ENCODE measurements around the gene ZHX3. TPM values are rescaled to one million over a fixed set of nuclear protein-coding genes. Genes with fewer than 3 reads are reported as not detected.

Gene ZHX3
- total and polyA plus RNA-seq, 2 of the 13 experiments (the other 11 are each of a cell fraction or from before 2014, with no cell fraction given) = 8.4 to 11.7 TPM

GRCh38 chr20:41137614-41138474 is 179.7 kb downstream of the ZHX3 start (continued):
- TF ChIP-seq FOXJ3 (CRISPR knock-in tag; IDR thresholded peaks at IDR 0.05; ENCODE audit: borderline replicate concordance) (no peak), HES4 (CRISPR knock-in tag; IDR thresholded peaks at IDR 0.05; ENCODE audit: borderline replicate concordance) (peak; percentile 34; the same call in 1 of the 2 replicates), TBX2 (CRISPR knock-in tag; IDR thresholded peaks at IDR 0.05; ENCODE audit: borderline replicate concordance) (peak; percentile 81), GATAD1 (CRISPR knock-in tag; IDR thresholded peaks at IDR 0.05) (peak; percentile 61), NAIF1 (CRISPR knock-in tag; IDR thresholded peaks at IDR 0.05; ENCODE audit: borderline replicate concordance) (peak; percentile 36; the same call in 1 of the 2 replicates), ZNF354B (CRISPR knock-in tag; IDR thresholded peaks at IDR 0.05) (0 out of 2 replicates have a peak, but pooled peaks have one; percentile 75), PAXIP1 (CRISPR knock-in tag; conservative IDR thresholded peaks at IDR 0.05) (peak; percentile 32; the same call in 1 of the 2 replicates), ZNF281 (CRISPR knock-in tag; IDR thresholded peaks at IDR 0.05; ENCODE audit: borderline replicate concordance) (peak; percentile 87), ZNF333 (CRISPR knock-in tag; IDR thresholded peaks at IDR 0.05; ENCODE audit: borderline replicate concordance) (0 out of 2 replicates have a peak, but pooled peaks have one; percentile 18), CBX5 (CRISPR knock-in tag; IDR thresholded peaks at IDR 0.05; ENCODE audit: borderline replicate concordance) (0 out of 2 replicates have a peak, but pooled peaks have one; percentile 10), EP300 (IDR thresholded peaks at IDR 0.05; ENCODE audit: low read depth in 2 of 2, low read length in 2 of 2) (no peak), EP300 (CRISPR knock-in tag; IDR thresholded peaks at IDR 0.05; ENCODE audit: borderline replicate concordance) (peak; percentile 55; the same call in 1 of the 2 replicates), FOXP4 (CRISPR knock-in tag; IDR thresholded peaks at IDR 0.05) (0 out of 2 replicates have a peak, but pooled peaks have one; percentile 17), ZNF841 (CRISPR knock-in tag; IDR thresholded peaks at IDR 0.05; ENCODE audit: borderline replicate concordance) (no peak), GFI1 (CRISPR knock-in tag; IDR thresholded peaks at IDR 0.05; ENCODE audit: borderline replicate concordance) (peak; percentile 82), TARDBP (CRISPR knock-in tag; IDR thresholded peaks at IDR 0.05) (peak; percentile 74), ZNF101 (CRISPR knock-in tag; IDR thresholded peaks at IDR 0.05; ENCODE audit: borderline replicate concordance, low read depth) (0 out of 2 replicates have a peak, but pooled peaks have one; percentile 6), ETV5 (CRISPR knock-in tag; IDR thresholded peaks at IDR 0.05; ENCODE audit: borderline replicate concordance) (peak; percentile 72)
